HepG2 (cell line): ENCODE results near the gene KRT16. TPM values are rescaled to one million over a fixed set of nuclear protein-coding genes. Genes with fewer than 3 reads are reported as not detected.

Experiments used
- ATAC-seq: fragments of 200-7000 bp; cut with Tn5 transposase; 3 replicates; pipeline ENCODE4 v1.9.1; 2020; ENCODE audit warnings: mild to moderate bottlenecking, moderate library complexity
- BruUV-seq: library from RNA; stranded (reverse); fragments of 400-500 nt; replicated peaks from 2 replicates; lab custom pipeline; 2021; lab: Mats Ljungman, UMichigan
- CTCF ChIA-PET: fragments of 300-600 bp; formaldehyde crosslinking; extraction: SDS; loops from one replicate; lab custom pipeline; 2021; ENCODE audit warnings: low total read pairs, inconsistent platforms, low intra/inter-chr PET ratio; lab: Yijun Ruan, JAX
- POLR2A ChIA-PET: fragments of 350-600 bp; sonication (Branson Sonifier 250); formaldehyde crosslinking; loops from one replicate; lab custom pipeline; 2020; ENCODE audit warnings: antibody characterized with exemption, inconsistent platforms; lab: Yijun Ruan, JAX
- DNase-seq: peaks from one replicate; pipeline ENCODE4 v3.0.0-alpha.2; 2015; ENCODE audit warnings: low spot score
- FAIRE-seq: peaks from 3 replicates; lab custom pipeline; 2011; peaks lifted over from hg19 to GRCh38; lab: Jason Lieb, UNC
- H2AFZ ChIP-seq: one replicate; pipeline ENCODE4 v1.6.1; 2011; ENCODE audit warnings: low read length, inconsistent platforms
- H3K27ac ChIP-seq: fragments of 300-600 bp; 3 replicates; pipeline ENCODE4 v1.8.0; 2011; ENCODE audit warnings: mixed run types, mild to moderate bottlenecking, mixed read lengths, low read length, inconsistent platforms; ENCODE audit not compliant: insufficient read depth; ENCODE audit errors: extremely low read length
- H3K27me3 ChIP-seq, 2 experiments: fragments of 200-600 bp in 1 of 2; 2 replicates in 1 of 2; 3 replicates in 1 of 2; pipeline versions ENCODE4 v1.6.0 to v1.8.0; 2011; ENCODE audit warnings: low read length in 2 of 2, mild to moderate bottlenecking in 2 of 2, moderate library complexity in 2 of 2, inconsistent platforms in 1 of 2; ENCODE audit not compliant: insufficient read depth in 2 of 2, control insufficient read depth in 1 of 2
- H3K36me3 ChIP-seq, 2 experiments: fragments of 200-600 bp in 1 of 2; replicated peaks in 1 of 2; 2 replicates in 1 of 2; 3 replicates in 1 of 2; pipeline versions ENCODE4 v1.5.1 to v1.8.0; 2011; ENCODE audit warnings: low read length in 2 of 2, inconsistent platforms in 1 of 2; ENCODE audit not compliant: insufficient read depth in 2 of 2, control insufficient read depth in 1 of 2
- H3K4me1 ChIP-seq: 2 replicates; pipeline ENCODE4 v1.5.1; 2012; ENCODE audit warnings: low read length, inconsistent platforms; ENCODE audit not compliant: insufficient read depth
- H3K4me2 ChIP-seq: 2 replicates; pipeline ENCODE4 v1.6.0; 2011; ENCODE audit warnings: low read depth, low read length, inconsistent platforms
- H3K4me3 ChIP-seq, 3 experiments: fragments of 200-600 bp in 1 of 3; sonication (generic), shearing (Covaris generic) in 1 of 3; replicated peaks in 1 of 3; 2 replicates each; pipeline ENCODE4 v1.5.1; 2011 to 2016; ENCODE audit warnings: low read length in 3 of 3, inconsistent platforms in 2 of 3, low read depth in 2 of 3, mild to moderate bottlenecking in 2 of 3, control low read depth in 1 of 3, mixed read lengths in 1 of 3; ENCODE audit not compliant: insufficient read depth in 1 of 3
- H3K79me2 ChIP-seq: one replicate; pipeline ENCODE4 v1.6.1; 2011; ENCODE audit warnings: low read length, inconsistent platforms; ENCODE audit not compliant: insufficient read depth
- H3K9ac ChIP-seq: 2 replicates; pipeline ENCODE4 v1.6.0; 2011; ENCODE audit warnings: mild to moderate bottlenecking, low read depth, low read length, inconsistent platforms; ENCODE audit not compliant: insufficient read depth
- H3K9me3 ChIP-seq: 2 replicates; pipeline ENCODE4 v1.5.1; 2012; ENCODE audit warnings: mild to moderate bottlenecking, low read length
- H4K20me1 ChIP-seq: 2 replicates; pipeline ENCODE4 v1.6.0; 2011; ENCODE audit warnings: inconsistent platforms, mild to moderate bottlenecking, low read length, moderate library complexity; ENCODE audit not compliant: insufficient read depth
- AHR ChIP-seq: IDR thresholded peaks from 2 replicates; pipeline ENCODE4 v1.6.1; 2018; ENCODE audit warnings: missing genetic modification reagents, missing compliant biosample characterization
- HNF4G ChIP-seq, 2 experiments: sonication (generic) in 1 of 2; formaldehyde crosslinking in 1 of 2; IDR thresholded peaks; 2 replicates each; pipeline versions ENCODE4 v1.4.0 to v1.6.1; 2011 to 2020; ENCODE audit warnings: borderline replicate concordance in 2 of 2, low read depth in 2 of 2, mild to moderate bottlenecking in 2 of 2, low read length in 1 of 2, missing genetic modification reagents in 1 of 2, moderate library complexity in 1 of 2
- KLF13 ChIP-seq: sonication (generic); formaldehyde crosslinking; IDR thresholded peaks from 2 replicates; pipeline ENCODE4 v1.4.0; 2020; ENCODE audit warnings: mild to moderate bottlenecking, missing genetic modification reagents
- TARDBP ChIP-seq: sonication (generic); formaldehyde crosslinking; IDR thresholded peaks from 2 replicates; pipeline ENCODE4 v1.8.0; 2022; ENCODE audit warnings: mild to moderate bottlenecking, missing genetic modification reagents
- ZNF430 ChIP-seq: sonication (generic); formaldehyde crosslinking; IDR thresholded peaks from 2 replicates; pipeline ENCODE4 v1.9.0; 2021; ENCODE audit warnings: mild to moderate bottlenecking, missing genetic modification reagents
- ZNF549 ChIP-seq: sonication (generic); formaldehyde crosslinking; IDR thresholded peaks from 2 replicates; pipeline ENCODE4 v1.5.0; 2020; ENCODE audit warnings: missing genetic modification reagents
- ZNF562 ChIP-seq: sonication (generic); formaldehyde crosslinking; IDR thresholded peaks from 2 replicates; pipeline ENCODE4 v1.8.0; 2022; ENCODE audit warnings: missing genetic modification reagents, borderline replicate concordance
- ZNF670 ChIP-seq: sonication (generic); formaldehyde crosslinking; IDR thresholded peaks from 2 replicates; pipeline ENCODE4 v1.8.0; 2022; ENCODE audit warnings: mild to moderate bottlenecking, missing genetic modification reagents, borderline replicate concordance
- WGBS: methylation state at CpG from one replicate; pipeline ENCODE4 v1.1.6; 2017; ENCODE audit warnings: low lambda C conversion rate; 5-methylcytosine and 5-hydroxymethylcytosine counted together
- in situ Hi-C: cut with HindIII; loops from 2 replicates; pipeline ENCODE4 v1.10.0; 2017; ENCODE audit warnings: low pct_unique_long_range_greater_than_20kb; ENCODE audit not compliant: extremely low pct_ligation_motif_present
- intact Hi-C: fragments of 100-400 bp; cut with micrococcal nuclease; formaldehyde crosslinking; loops from one replicate; pipeline ENCODE4 v1.10.0; 2022; ENCODE audit not compliant: unreplicated experiment
- polyA plus RNA-seq, 8 experiments: library from polyadenylated mRNA; depleted of rRNA in 3 of 8; stranded (reverse) in 7 of 8; unstranded in 1 of 8; fragments of >200 nt; fragmentation: Illumina TruSeq in 4 of 8; extraction: Trizol in 4 of 8; gene quantifications; 2 replicates each; pipeline versions ENCODE4 v1.2.1 to v1.2.3, GENCODE V29; 2011 to 2016; ENCODE audit warnings: low read depth in 4 of 8, missing spikeins in 1 of 8, mixed read lengths in 1 of 8; ENCODE audit not compliant: insufficient read depth in 1 of 8
- total RNA-seq, 5 experiments: library from RNA; depleted of rRNA; stranded (reverse); fragments of >200 nt; fragmentation: Illumina TruSeq; extraction: Trizol; gene quantifications; 2 replicates each; pipeline ENCODE4 v1.2.3, GENCODE V29; 2016; ENCODE audit warnings: low read depth in 1 of 5
- TF ChIP-seq, protein P1 (sequence below), 2 experiments: sonication (generic) in 1 of 2; formaldehyde crosslinking in 1 of 2; IDR thresholded peaks; 2 replicates each; pipeline versions ENCODE4 v1.6.1 to v1.9.0; 2014 to 2022; ENCODE audit warnings: antibody characterized with exemption in 1 of 2, borderline replicate concordance in 1 of 2, inconsistent platforms in 1 of 2, low read depth in 1 of 2, missing genetic modification reagents in 1 of 2
- TF ChIP-seq, protein P2 (sequence below): sonication (generic); formaldehyde crosslinking; IDR thresholded peaks from 2 replicates; pipeline ENCODE4 v1.5.1; 2020; ENCODE audit warnings: mild to moderate bottlenecking, missing genetic modification reagents, moderate library complexity

KRT16 gene
- total and polyA plus RNA-seq, 2 of the 13 experiments (the other 11 are each of a cell fraction or from before 2014, with no cell fraction given): not detected

DNA sequence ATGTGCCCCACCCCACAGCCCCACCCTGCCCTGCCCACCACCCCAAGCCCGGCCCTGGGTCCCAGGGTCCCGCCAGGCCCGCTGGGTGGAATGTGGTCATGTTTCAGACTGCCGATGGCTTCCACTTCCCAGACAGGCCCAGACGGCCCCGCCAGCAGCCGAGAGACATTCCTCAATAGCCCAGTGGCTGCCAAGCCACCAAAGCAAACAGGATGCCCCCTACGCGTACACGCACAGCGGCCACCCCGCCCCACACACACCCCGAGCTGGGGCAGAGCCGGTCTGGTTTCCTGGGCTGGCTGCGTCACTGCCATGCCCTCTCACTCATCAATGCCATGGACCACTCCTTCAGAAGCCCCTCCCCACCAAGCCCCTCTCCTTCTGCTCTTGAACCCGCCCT lies 13.0 kb upstream of the KRT16 start (continued):
- TF ChIP-seq, protein P1, sequence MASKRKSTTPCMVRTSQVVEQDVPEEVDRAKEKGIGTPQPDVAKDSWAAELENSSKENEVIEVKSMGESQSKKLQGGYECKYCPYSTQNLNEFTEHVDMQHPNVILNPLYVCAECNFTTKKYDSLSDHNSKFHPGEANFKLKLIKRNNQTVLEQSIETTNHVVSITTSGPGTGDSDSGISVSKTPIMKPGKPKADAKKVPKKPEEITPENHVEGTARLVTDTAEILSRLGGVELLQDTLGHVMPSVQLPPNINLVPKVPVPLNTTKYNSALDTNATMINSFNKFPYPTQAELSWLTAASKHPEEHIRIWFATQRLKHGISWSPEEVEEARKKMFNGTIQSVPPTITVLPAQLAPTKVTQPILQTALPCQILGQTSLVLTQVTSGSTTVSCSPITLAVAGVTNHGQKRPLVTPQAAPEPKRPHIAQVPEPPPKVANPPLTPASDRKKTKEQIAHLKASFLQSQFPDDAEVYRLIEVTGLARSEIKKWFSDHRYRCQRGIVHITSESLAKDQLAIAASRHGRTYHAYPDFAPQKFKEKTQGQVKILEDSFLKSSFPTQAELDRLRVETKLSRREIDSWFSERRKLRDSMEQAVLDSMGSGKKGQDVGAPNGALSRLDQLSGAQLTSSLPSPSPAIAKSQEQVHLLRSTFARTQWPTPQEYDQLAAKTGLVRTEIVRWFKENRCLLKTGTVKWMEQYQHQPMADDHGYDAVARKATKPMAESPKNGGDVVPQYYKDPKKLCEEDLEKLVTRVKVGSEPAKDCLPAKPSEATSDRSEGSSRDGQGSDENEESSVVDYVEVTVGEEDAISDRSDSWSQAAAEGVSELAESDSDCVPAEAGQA (IDR thresholded peaks at IDR 0.05; ENCODE audit: low read depth): no peak
- TF ChIP-seq, protein P1 (CRISPR knock-in tag; IDR thresholded peaks at IDR 0.05; ENCODE audit: borderline replicate concordance): no peak
- TF ChIP-seq AHR (CRISPR knock-in tag) (no peak), KLF13 (CRISPR knock-in tag) (no peak), ZNF670 (CRISPR knock-in tag) (no peak)
- TF ChIP-seq, all 625 proteins: peak for 0

- peak; percentile 74 for ATAC-seq
- Histone ChIP-seq H3K36me3 (no peaks in the 10 kb centered on the region), H2AFZ (no peak within 1 kb of the TSS), H3K9ac (no peak within 1 kb of the TSS), H4K20me1 (no peaks in the 10 kb centered on the region), H3K9me3 (no peaks in the 10 kb centered on the region), H3K4me3 (no peak within 1 kb of the TSS), H3K27me3 (peaks cover 11 to 48% of the 10 kb centered on the region in 2 experiments; a peak in 4 of 5 replicates), H3K27ac (no peak within 1 kb of the TSS), H3K4me2 (0 out of 2 replicates have a peak within 1 kb of the TSS, but pooled peaks have one; percentile 7), H3K4me1 (no peaks in the 10 kb centered on the region; the same call in 1 of the 2 replicates), H3K79me2 (no peaks in the 10 kb centered on the region)
- BruUV-seq: no TSS peak
- WGBS: 14% methylated on average over 25 of the region's 33 CpGs
- no peak for DNase-seq
- POLR2A ChIA-PET: no interaction called here
- intact Hi-C loops (no loop called here), in situ Hi-C loops (no loop called here)
- CTCF ChIA-PET: no interaction called here
- no peak for FAIRE-seq
- TF ChIP-seq TARDBP (CRISPR knock-in tag) (no peak), ZNF562 (no peak), ZNF549 (CRISPR knock-in tag) (no peak), ZNF430 (no peak), HNF4G (IDR thresholded peaks at IDR 0.05; ENCODE audit: borderline replicate concordance, low read depth, low read length) (no peak), HNF4G (CRISPR knock-in tag; IDR thresholded peaks at IDR 0.05; ENCODE audit: borderline replicate concordance, low read depth) (no peak)
- TF ChIP-seq, protein P2, sequence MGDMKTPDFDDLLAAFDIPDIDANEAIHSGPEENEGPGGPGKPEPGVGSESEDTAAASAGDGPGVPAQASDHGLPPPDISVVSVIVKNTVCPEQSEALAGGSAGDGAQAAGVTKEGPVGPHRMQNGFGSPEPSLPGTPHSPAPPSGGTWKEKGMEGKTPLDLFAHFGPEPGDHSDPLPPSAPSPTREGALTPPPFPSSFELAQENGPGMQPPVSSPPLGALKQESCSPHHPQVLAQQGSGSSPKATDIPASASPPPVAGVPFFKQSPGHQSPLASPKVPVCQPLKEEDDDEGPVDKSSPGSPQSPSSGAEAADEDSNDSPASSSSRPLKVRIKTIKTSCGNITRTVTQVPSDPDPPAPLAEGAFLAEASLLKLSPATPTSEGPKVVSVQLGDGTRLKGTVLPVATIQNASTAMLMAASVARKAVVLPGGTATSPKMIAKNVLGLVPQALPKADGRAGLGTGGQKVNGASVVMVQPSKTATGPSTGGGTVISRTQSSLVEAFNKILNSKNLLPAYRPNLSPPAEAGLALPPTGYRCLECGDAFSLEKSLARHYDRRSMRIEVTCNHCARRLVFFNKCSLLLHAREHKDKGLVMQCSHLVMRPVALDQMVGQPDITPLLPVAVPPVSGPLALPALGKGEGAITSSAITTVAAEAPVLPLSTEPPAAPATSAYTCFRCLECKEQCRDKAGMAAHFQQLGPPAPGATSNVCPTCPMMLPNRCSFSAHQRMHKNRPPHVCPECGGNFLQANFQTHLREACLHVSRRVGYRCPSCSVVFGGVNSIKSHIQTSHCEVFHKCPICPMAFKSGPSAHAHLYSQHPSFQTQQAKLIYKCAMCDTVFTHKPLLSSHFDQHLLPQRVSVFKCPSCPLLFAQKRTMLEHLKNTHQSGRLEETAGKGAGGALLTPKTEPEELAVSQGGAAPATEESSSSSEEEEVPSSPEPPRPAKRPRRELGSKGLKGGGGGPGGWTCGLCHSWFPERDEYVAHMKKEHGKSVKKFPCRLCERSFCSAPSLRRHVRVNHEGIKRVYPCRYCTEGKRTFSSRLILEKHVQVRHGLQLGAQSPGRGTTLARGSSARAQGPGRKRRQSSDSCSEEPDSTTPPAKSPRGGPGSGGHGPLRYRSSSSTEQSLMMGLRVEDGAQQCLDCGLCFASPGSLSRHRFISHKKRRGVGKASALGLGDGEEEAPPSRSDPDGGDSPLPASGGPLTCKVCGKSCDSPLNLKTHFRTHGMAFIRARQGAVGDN: peak; percentile 26; the same call in 1 of the 2 replicates
These were observed 11.9 kb upstream of the KRT16 start, which contains the start of gene KRT17 for GRCh38 chr17:41624208-41625101. KRT17 (minus strand) TSS chr17:41624575; CDS start chr17:41624509, 66 bp downstream.
